Endometrial microvascular endothelial cells (primary cell): Measurements from ENCODE around the gene LCA5. TPM values are rescaled to one million over a fixed set of nuclear protein-coding genes. Genes with fewer than 3 reads are reported as not detected.
"Not testable (repeated sequence)": the region's sequence is repeated elsewhere in the genome, so short reads cannot be mapped to it uniquely, and the experiment has no call there.

Experiments
- in situ Hi-C: cut with HindIII; loops from 2 replicates; pipeline ENCODE4 v1.10.0; 2017; ENCODE audit warnings: low sequenced_read_pairs, low pct_unique_long_range_greater_than_20kb; ENCODE audit errors: inconsistent ontology term
- total RNA-seq: library from RNA; depleted of rRNA; stranded (reverse); fragments of >200 nt; gene quantifications from one replicate; pipeline ENCODE4 v1.2.3, GENCODE V29; 2015; ENCODE audit errors: inconsistent ontology term

The LCA5 gene
- total RNA-seq, 1 donor from 2014 or later = 2.4 TPM

GRCh38 chr6:79470728-79471127 is 66.5 kb downstream of the LCA5 start:
- in situ Hi-C loops = no loop called here

GRCh38 chr6:79469376-79470246 is 67.6 kb downstream of the LCA5 start:
- in situ Hi-C loops = no loop called here

DNA sequence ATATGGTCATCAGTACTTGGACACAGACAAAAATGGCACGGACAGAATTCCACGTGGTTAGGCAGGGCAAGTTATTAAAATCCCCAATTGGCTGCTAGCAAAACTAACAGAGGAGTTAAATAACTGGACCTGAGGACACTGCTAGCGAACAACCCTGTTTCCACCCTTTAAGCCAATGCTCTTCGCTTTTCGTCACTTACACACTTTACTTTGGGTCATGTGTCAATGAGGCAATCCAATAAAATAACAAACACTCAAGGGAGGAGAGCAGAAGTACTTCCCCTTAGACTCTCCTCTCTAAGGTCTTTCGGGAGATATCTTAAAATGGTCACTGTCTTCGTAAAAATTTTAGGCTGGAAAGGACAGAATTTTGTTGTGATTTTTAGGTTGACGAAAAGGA is 68.6 kb downstream of the LCA5 start:
- in situ Hi-C loops = no loop called here

DNA sequence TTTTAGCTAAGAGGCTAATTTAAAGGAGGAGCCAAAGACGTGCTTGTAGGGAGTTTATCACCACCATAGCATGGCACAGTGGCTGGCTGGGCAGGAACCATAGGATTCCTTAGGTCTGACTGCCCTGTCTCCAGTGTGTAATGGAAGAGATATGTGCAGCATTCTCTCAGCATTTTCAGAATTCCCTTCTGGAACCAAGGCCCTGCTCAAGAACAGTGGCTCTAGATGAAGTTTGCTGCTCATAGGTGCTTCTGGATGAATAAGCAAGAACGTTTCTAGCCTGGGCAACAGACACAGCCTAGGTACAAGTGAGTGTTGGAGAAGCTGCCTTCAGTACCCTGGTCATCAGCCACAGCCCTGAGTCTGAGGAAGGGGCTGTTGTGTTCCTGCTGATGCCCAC is 69.1 kb downstream of the LCA5 start:
- in situ Hi-C loops = no loop called here

DNA sequence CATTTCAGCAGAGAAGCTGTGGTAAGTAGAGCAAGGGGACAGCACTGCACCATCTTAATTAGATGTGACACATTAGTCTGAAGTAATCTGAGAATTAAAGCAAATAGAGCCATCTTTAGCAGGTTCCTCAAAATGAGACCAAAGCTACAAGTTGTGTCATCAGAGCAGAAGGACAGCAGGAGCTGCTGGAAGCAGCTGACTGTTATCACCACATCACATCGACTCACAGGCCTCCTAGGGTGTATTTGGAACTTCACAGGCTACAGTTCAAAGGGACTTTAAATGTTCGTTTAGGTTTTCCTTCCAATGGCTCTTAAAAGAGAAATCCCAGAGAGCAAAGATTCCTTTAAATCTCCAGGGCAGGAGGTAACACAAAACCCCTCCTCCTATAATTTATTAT is 69.5 kb downstream of the LCA5 start:
- in situ Hi-C loops = no loop called here

GRCh38 chr6:79466207-79466834 is 70.9 kb downstream of the LCA5 start:
- in situ Hi-C loops = no loop called here

GRCh38 chr6:79465381-79465780 is 71.8 kb downstream of the LCA5 start:
- in situ Hi-C loops = no loop called here

- in situ Hi-C loops = no loop called here
Measured at GRCh38 chr6:79463621-79464050, 73.6 kb downstream of the LCA5 start.

DNA sequence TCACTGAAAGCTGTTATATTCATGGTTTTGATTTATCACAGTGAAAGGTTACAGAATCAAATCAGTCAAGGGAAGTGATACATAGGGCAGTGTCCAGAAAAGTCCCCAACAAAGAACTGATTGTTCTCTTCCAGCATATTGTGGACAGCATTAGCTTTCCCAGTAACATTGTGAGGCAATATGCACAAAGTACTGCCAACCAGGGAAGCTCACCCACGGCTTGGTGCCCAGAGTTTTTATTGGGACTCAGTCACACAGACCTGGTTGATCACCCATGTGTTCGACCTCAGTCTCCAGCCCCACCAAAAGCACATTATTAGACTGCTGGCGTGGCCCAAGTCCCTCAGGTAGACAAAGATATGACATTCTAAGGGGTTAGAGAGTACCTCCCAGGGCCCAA is 76.0 kb downstream of the LCA5 start:
- in situ Hi-C loops = no loop called here

DNA sequence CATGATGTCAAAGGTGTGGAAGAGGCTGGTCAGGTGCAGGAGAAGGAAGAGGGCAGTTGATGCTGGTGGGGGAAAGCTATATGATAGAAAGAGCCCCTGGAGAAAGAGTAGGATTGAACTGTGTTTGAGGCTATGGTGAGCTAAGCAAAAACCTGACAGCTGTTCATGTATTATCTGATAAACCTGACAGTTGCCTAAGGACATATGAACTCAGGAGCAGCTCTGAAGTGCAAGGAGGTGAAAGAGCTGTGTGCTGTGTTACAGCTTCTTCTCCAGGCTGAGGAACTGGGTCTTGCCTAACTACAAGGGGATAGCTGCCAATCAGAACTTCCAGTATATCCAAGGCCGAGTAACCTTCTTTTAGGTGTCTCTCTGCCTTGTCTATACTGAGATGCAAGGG is 81.8 kb downstream of the LCA5 start:
- in situ Hi-C loops = no loop called here

- in situ Hi-C loops = no loop called here
Measured at GRCh38 chr6:79453558-79454042, 83.6 kb downstream of the LCA5 start.

DNA sequence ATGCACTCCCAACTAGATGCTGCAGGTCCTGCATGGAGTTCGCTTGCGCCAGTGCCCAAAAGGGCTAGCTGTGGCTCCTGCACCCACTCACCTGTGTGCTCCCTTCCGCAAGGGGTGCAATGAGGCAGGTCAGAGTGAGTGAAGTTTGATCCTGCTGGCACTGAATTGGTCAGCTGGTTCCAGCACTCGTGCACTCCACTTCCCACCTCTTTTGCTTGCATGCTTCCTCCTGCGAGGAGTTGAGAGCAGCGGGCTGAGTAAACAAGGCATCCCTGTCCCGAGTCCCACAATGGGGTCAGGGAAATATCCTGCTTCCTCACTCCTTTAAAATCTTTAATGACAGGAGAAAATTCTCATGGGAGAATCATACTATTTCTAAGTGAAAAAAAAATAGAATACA is 86.2 kb downstream of the LCA5 start:
- in situ Hi-C loops = no loop called here

- in situ Hi-C loops = no loop called here
Measured at GRCh38 chr6:79446006-79446405, 91.2 kb downstream of the LCA5 start.

GRCh38 chr6:79443876-79444275 is 93.4 kb downstream of the LCA5 start:
- in situ Hi-C loops = not testable (repeated sequence)

DNA sequence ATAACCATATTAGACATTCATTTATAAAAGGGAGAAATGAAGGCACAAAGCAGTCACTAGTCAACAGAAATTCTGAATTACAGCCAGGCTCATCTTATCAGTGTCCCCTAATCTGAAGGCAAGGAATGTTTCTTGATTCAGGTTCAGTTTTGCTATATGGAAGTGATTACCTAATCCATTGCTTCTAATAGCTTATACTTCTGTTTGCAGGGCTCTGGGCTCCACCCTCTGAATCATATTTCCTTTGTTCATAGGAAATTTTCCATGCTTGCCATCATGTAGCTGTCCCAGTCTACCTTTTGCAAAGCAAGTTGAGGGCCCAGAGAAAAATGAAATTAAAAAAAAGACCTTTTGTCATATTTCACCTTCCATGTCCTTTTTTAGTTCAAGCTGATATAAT is 96.0 kb downstream of the LCA5 start:
- in situ Hi-C loops = no loop called here

GRCh38 chr6:79440598-79440997 is 96.6 kb downstream of the LCA5 start:
- in situ Hi-C loops = no loop called here

DNA sequence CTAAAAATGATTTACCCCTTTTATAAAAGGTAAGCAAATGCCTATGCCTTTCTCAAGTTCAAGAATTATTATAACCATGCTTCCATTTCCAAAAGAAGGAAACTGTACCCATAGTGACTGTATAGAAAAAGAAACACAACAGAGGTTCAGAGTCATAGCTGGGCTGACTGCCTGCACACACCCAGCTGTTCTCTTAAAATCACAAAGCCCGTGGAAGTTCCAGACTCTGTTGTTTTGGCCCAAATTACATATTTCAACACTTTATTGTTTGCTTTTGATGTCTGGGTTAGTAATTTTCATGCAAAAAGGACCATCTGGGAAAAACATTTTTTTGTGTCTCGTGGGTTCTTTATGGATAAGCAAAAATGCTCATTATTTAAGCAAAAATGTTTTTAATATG is 99.2 kb downstream of the LCA5 start:
- in situ Hi-C loops = no loop called here

GRCh38 chr6:79436241-79436640 is 101.0 kb downstream of the LCA5 start:
- in situ Hi-C loops = no loop called here

DNA sequence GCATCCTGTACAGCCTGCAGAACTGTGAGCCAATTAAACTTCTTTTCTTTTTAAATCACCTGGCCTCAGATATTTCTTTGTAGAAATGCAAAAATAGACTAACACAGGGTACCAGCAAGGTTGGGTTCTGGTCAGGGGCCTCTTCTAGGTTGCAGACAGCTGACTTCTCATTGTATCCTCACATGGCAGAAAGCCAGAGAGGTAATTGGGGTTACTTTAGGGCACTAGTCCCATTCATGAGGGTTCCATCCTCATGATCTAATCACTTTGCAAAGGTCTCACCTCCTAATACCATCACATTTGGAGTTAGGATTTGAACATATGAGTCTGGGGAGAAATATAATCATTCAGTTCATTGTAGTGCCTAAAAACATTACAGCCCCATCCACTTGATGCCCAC is 101.5 kb downstream of the LCA5 start:
- in situ Hi-C loops = no loop called here
